ENCODE measurements around the gene TMEM225B. TPM values are rescaled to one million over a fixed set of nuclear protein-coding genes. Genes with fewer than 3 reads are reported as not detected.
"Not testable (repeated sequence)": the region's sequence is repeated elsewhere in the genome, so short reads cannot be mapped to it uniquely, and the experiment has no call there.

Gene TMEM225B
- polyA plus RNA-seq, 1 donor from 2014 or later, result 1.6 TPM

DNA sequence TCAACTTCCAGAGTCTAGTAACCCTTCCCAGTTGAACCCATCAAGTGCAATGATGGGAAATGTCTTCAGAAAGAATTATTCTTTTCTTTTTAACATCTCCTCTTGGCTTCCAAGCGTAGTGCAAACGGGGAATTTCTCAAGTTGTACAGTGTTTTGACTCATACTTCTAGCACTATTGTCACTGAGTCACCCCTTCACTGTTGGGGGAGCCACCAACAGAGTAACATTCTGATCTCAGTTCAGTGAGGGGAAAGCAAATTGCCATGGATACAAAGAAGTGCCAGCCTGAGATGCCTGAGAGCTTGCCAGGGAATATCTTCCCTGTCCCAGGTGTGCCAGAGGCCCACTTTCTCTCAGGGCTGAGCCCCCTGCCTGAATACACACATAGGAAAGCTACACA is 50.8 kb downstream of the TMEM225B start:
- peaks cover 0 to 3% (median 0%) of the 10 kb centered on the region in 3 donors for H3K4me1 Mint-ChIP-seq
- H3K4me3 Mint-ChIP-seq, result no peak overlapping the region
- peaks cover 14% of the 10 kb centered on the region for H3K36me3 Mint-ChIP-seq
- no peak overlapping the region for H3K27ac Mint-ChIP-seq
- H3K9me3 Mint-ChIP-seq, result no peaks in the 10 kb centered on the region
- no peaks in the 10 kb centered on the region for H3K27me3 Mint-ChIP-seq

DNA sequence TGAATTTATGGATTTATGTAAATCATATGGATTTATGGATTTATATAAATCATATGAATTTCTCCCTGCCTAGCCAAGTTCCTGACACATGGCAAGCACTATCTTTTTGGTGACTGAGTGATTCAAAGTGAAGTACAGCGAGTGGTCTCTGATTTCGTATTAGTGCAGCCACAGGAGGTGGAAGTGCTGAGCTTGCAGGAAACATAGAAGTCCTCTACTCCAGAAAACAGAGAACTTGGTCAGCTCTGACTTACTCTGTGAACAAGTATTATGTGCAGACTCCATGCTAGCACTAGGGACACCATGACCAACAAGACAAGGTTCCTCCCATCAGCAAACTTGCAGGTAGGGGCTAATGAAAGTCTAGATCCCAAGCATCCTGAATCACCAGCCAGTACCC is 53.2 kb downstream of the TMEM225B start:
- Mint-ChIP-seq H3K36me3 (peaks cover 12% of the 10 kb centered on the region), H3K4me3 (no peak overlapping the region), H3K27me3 (no peaks in the 10 kb centered on the region), H3K27ac (no peak overlapping the region), H3K4me1 (peaks cover 0 to 3% (median 0%) of the 10 kb centered on the region in 3 donors), H3K9me3 (peaks cover 0 to 3% (median 0%) of the 10 kb centered on the region in 3 donors)

- peaks cover 0 to 4% (median 0%) of the 10 kb centered on the region in 3 donors for H3K9me3 Mint-ChIP-seq
- no peak overlapping the region for H3K27ac Mint-ChIP-seq
These were observed 54.6 kb downstream of the TMEM225B start for GRCh38 chr7:99652671-99653070.

GRCh38 chr7:99653269-99653668 is 55.2 kb downstream of the TMEM225B start:
- not testable (repeated sequence) for H3K9me3 Mint-ChIP-seq, H3K4me3 Mint-ChIP-seq, H3K27me3 Mint-ChIP-seq, H3K4me1 Mint-ChIP-seq, H3K27ac Mint-ChIP-seq
- peaks cover 15% of the 10 kb centered on the region for H3K36me3 Mint-ChIP-seq

More at GRCh38 chr7:99652671-99653070, 54.6 kb downstream of the TMEM225B start:
- Mint-ChIP-seq H3K27me3 (no peaks in the 10 kb centered on the region), H3K4me1 (no peaks in the 10 kb centered on the region), H3K4me3 (no peak overlapping the region), H3K36me3 (peaks cover 15% of the 10 kb centered on the region)

GRCh38 chr7:99653754-99654153 is 55.7 kb downstream of the TMEM225B start:
- Mint-ChIP-seq H3K9me3 (peaks cover 0 to 5% (median 0%) of the 10 kb centered on the region in 3 donors), H3K27ac (no peak overlapping the region), H3K36me3 (peaks cover 15% of the 10 kb centered on the region), H3K4me1 (no peaks in the 10 kb centered on the region), H3K27me3 (no peaks in the 10 kb centered on the region), H3K4me3 (no peak overlapping the region)

GRCh38 chr7:99654626-99655025 is 56.6 kb downstream of the TMEM225B start:
- not testable (repeated sequence) for H3K9me3 Mint-ChIP-seq, H3K27ac Mint-ChIP-seq, H3K4me1 Mint-ChIP-seq, H3K27me3 Mint-ChIP-seq, H3K4me3 Mint-ChIP-seq
- H3K36me3 Mint-ChIP-seq, result peaks cover 15% of the 10 kb centered on the region

- H3K4me1 Mint-ChIP-seq, H3K4me3 Mint-ChIP-seq: not testable (repeated sequence)
These were observed 59.8 kb downstream of the TMEM225B start for GRCh38 chr7:99657879-99658278.

More at GRCh38 chr7:99657879-99658278, 59.8 kb downstream of the TMEM225B start:
- H3K27ac Mint-ChIP-seq, H3K27me3 Mint-ChIP-seq, H3K9me3 Mint-ChIP-seq: not testable (repeated sequence)
- peaks cover 20% of the 10 kb centered on the region for H3K36me3 Mint-ChIP-seq

Other genes with a start within 250 kb of the TMEM225B start
- gene ARPC1B, start 223.5 kb upstream of the TMEM225B start, polyA plus RNA-seq, result 728 TPM
- 33.8 TPM for gene PDAP1, start 189.7 kb upstream of the TMEM225B start, polyA plus RNA-seq
- 162 TPM for gene BUD31, start 189.3 kb upstream of the TMEM225B start, polyA plus RNA-seq
- gene PTCD1, start 159.5 kb upstream of the TMEM225B start, polyA plus RNA-seq, result 5.5 TPM
- 28.7 TPM for gene CPSF4, start 159.3 kb upstream of the TMEM225B start, polyA plus RNA-seq
- gene ATP5MF, start 132.1 kb upstream of the TMEM225B start, polyA plus RNA-seq, result 453 TPM
- gene ZNF789, start 125.4 kb upstream of the TMEM225B start, polyA plus RNA-seq, result 4.4 TPM
- 53.3 TPM for gene ZNF394, start 98.0 kb upstream of the TMEM225B start, polyA plus RNA-seq
- gene ZKSCAN5, start 93.6 kb upstream of the TMEM225B start, polyA plus RNA-seq, result 5.4 TPM
- gene FAM200A, start 46.2 kb upstream of the TMEM225B start, polyA plus RNA-seq, result 4.5 TPM
- 66.9 TPM for gene ZNF655, start 39.6 kb upstream of the TMEM225B start, polyA plus RNA-seq
- 11.8 TPM for gene ZSCAN25, start 18.7 kb downstream of the TMEM225B start, polyA plus RNA-seq
- 0.16 TPM for gene CYP3A5, start 81.7 kb downstream of the TMEM225B start, polyA plus RNA-seq
- gene CYP3A7, start 136.9 kb downstream of the TMEM225B start, polyA plus RNA-seq, result not detected
- gene CYP3A4, start 185.9 kb downstream of the TMEM225B start, polyA plus RNA-seq, result not detected
- gene CYP3A43, start 229.7 kb downstream of the TMEM225B start, polyA plus RNA-seq, result not detected